GM18951 (cell line): ENCODE data around the gene BRINP2.

ENCODE experiments used
- POLR2A ChIP-seq: IDR thresholded peaks from 4 replicates; pipeline ENCODE4 v1.6.1; 2011; ENCODE audit warnings: mild to moderate bottlenecking; ENCODE audit not compliant: insufficient read length, insufficient read depth; ENCODE audit errors: extremely low read depth
- in situ Hi-C: fragments of 300-500 bp; cut with MboI; formaldehyde crosslinking; loops from one replicate; pipeline ENCODE4 v1.12.0; 2022; ENCODE audit warnings: low sequenced_read_pairs, mixed read lengths, inconsistent platforms; ENCODE audit not compliant: unreplicated experiment

BRINP2 gene

GRCh38 chr1:177170756-177171535 lies at the start of gene BRINP2:
BRINP2 (plus strand) TSS chr1:177170958; CDS start chr1:177229877, 58,919 bp downstream.
- in situ Hi-C loops, result no loop called here
- no peak for TF ChIP-seq POLR2A

GRCh38 chr1:177122461-177123251 lies 48.1 kb upstream of the BRINP2 start:
- no peak for TF ChIP-seq POLR2A
- in situ Hi-C loops, result no loop called here

DNA sequence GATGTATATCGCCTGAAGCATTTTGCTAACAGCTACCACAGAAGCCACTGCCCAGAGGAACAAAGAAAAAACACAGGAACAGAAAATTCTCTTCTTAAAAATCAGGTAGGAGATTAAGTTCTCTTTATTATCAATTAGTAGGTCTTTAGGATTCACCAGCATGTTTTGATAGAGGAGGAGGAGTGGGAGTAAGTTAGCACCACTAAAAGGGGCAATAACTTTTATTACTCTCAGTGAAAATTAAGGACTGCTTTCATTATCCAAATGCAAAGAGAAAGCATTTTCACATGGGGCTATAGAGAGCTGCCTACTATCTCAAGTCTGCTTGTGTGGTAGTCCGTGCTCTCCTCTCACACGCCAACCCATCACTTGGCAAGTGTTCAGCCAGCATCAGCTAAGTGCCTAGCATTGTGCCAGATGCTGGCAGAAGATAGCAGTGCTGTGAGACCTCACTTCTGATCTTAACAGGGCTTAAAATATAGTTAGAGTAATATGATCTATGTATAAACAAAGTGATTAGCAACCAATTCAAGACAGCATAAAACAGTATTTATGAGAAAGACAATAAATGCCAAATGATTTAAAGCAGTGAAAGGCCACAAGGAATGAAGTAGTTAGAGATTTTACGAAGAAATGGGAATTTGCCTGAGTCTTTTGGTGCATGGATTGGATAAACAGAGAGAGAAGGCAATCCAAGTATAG lies 46.0 kb upstream of the BRINP2 start:
- no peak for TF ChIP-seq POLR2A
- in situ Hi-C loops, result no loop called here

DNA sequence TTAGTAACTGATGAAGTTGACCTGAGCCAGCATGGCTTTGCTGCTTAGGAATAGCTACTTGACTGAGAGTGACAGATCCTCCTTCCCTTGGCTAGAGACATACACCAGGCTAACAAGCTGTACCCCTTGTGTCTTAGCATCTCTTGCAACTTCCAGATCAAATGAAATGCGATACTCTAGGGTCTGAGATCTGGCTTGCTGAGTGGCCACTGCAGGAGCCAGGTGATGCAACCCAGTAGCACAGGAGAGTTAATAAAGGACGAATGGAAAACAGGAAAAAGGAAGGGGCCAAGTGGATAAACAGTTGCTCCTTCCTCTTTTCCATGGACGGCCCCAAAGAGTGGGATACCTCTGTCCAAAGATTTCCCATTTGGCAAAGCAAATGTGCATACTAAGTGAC lies 44.5 kb upstream of the BRINP2 start:
- TF ChIP-seq POLR2A, result no peak
- in situ Hi-C loops, result no loop called here

DNA sequence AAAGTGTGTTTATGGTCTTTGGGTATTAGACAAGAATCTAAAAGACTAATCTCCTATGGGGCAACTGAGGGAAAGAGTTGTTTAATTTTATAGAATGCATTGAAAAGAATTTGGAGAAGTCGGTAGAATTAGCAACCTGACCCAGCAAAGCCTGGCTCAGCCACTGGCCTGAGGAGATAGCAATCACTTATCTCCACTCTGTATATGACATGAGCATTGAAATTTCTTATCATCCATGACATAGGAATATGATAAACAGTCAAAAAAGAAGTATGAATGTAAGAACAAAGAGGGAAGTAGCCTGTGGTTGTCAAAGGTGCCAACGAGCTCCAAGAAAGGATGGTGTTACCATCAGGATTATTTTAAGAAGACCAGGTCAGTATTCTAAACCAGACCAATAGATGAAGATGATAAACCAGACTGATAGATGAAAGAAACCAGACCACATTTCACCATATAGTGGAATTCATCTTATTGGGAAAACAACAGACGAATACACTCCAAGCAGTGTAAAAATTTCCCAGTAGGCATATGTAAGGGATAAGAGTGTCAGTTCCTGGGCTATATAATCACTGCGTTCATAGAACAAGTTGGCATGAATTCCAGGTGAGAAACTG lies 42.0 kb upstream of the BRINP2 start:
- TF ChIP-seq POLR2A, result no peak
- in situ Hi-C loops, result no loop called here

DNA sequence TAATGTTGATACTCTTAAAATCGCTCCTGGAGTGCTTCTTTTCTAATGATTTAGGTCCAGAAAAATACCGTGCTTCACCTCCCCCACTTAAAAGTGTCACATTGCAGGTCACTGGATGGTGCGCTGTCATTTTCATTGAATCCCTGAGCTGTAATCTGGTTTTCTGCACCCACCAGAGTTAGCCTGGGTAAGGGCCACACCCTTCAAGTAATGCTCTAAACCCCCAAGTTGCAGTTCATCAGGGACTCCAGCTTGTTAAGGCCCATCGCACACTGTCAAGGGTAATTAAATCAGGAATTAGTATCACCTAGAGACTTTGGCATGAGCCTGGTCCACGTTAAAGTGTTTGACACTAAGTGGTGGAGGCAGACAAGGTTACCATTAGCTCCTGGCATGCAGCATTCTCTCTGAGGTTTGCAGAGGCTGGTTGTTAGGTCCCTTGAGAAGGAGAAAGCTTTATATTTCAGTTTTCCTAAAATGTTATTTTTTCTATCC lies 40.3 kb upstream of the BRINP2 start:
- in situ Hi-C loops, result no loop called here
- TF ChIP-seq POLR2A, result no peak

DNA sequence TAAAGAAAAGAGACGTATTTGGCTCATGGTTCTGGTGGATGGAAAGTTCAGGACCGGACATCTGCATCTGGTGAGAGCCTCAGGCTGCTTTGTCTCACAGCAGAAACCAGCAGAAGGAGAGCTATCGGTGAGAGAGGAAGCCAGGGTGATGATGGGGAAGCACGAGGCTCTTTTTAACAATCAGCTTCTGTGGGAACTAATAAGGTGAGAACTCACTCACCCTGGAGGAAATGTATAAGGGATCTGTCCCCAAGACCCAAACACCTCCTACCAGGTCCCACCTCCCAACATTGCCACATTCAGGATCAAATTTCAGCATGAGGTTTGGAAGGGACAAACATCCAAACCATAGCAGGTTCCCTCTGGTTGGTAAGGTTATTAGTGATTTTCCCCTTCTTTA lies 39.0 kb upstream of the BRINP2 start:
- no peak for TF ChIP-seq POLR2A
- in situ Hi-C loops, result no loop called here

DNA sequence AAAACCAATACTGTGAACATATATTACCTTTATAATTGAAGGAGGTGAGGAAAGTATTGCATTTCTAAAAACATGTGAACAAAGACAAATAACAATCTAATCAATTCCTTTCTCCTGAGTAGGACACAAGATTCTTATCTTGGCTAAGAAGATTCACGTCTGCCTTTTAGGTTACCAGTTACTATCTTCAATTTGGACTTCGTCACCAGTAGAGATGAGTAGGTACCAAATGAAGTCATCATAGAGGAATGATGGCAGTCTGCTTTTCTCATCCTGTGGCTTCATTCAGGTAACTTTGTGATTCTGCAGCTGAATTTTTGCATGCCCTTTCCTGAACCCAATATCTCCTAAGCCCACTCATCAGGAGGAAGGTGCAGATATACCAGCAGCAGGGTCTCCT lies 38.6 kb upstream of the BRINP2 start:
- no peak for TF ChIP-seq POLR2A
- in situ Hi-C loops, result no loop called here

DNA sequence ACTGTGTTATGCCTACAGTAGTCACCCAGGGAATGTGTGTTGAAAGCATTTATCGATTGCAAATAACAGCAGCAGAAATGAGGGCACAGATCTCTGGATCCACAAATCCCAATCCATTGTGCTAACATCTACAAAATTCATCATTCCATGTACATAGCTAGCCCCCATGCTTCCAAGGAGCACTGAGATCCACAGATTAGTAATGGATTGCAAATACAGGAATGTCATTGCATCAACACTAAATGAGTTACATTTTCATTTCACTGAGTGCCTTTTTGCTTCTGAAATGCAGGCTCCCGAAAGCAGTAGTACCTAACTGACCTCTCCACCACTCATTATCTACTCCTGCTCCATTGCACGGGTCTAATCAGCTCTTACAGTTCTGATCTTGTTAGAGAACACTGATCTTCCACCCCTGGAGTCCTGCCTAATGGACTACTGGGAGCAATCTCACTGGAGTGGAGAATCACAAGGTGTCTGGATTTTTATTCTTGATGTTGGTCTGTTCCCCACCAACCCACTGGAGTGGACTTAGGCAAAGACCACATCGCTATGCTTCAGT lies 36.7 kb upstream of the BRINP2 start:
- in situ Hi-C loops, result no loop called here
- TF ChIP-seq POLR2A, result no peak

DNA sequence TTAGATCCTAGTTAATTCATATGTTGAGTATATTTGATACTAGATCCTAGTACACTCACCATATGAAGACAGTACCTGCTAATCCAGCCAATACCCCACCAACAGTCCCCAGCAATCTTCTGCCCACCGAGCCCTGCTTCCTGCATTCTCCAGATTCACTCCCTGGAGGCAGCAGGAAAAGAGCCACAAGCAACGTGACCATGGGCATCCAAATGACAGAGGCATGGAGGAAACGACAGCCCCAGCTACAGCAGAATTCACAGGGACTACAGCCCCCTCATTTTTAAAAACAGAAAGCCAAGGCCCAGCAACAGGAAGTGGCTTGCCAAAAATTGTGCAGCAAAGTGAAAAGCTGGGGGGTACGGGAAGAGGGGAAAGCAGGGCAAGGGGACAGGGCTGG lies 35.5 kb upstream of the BRINP2 start:
- TF ChIP-seq POLR2A, result no peak
- in situ Hi-C loops, result no loop called here

GRCh38 chr1:177137814-177138213 lies 32.9 kb upstream of the BRINP2 start:
- no peak for TF ChIP-seq POLR2A
- in situ Hi-C loops, result no loop called here

GRCh38 chr1:177138347-177138746 lies 32.4 kb upstream of the BRINP2 start:
- in situ Hi-C loops, result no loop called here
- TF ChIP-seq POLR2A, result no peak
